ENCODE data around the gene TDRD12. TPM values are rescaled to one million over a fixed set of nuclear protein-coding genes. Genes with fewer than 3 reads are reported as not detected.

The TDRD12 gene
- total RNA-seq, 4 donors from 2014 or later = 2.0 to 5.7 TPM; not detected in 2

GRCh38 chr19:32812571-32812970 lies 93.0 kb downstream of the TDRD12 start:
- Histone ChIP-seq H3K27me3 (peaks cover 0 to 5% of the 10 kb centered on the region in 2 donors), H3K9me3 (no peaks in the 10 kb centered on the region), H3K27ac (no peak overlapping the region), H3K4me3 (no peak overlapping the region), H3K36me3 (no peaks in the 10 kb centered on the region), H3K4me1 (no peaks in the 10 kb centered on the region)
- TF ChIP-seq POLR2A (IDR thresholded peaks at IDR 0.05) (no peak), CTCF (IDR thresholded peaks at IDR 0.05) (no peak)
- intact Hi-C loops (cut with DNase I; ENCODE audit: low total_unique reads) = no loop called here
- no peak for DNase-seq

- H3K4me1 ChIP-seq = no peaks in the 10 kb centered on the region
- peaks cover 0 to 5% of the 10 kb centered on the region in 2 donors for H3K27me3 ChIP-seq
- no peak overlapping the region for H3K4me3 ChIP-seq
- no peaks in the 10 kb centered on the region for H3K9me3 ChIP-seq
- no peak overlapping the region for H3K27ac ChIP-seq
- intact Hi-C loops (cut with DNase I; ENCODE audit: low total_unique reads) = no loop called here
- no peaks in the 10 kb centered on the region for H3K36me3 ChIP-seq
- DNase-seq = no peak
- TF ChIP-seq CTCF (IDR thresholded peaks at IDR 0.05) (no peak), POLR2A (IDR thresholded peaks at IDR 0.05) (no peak)
Measured at GRCh38 chr19:32813862-32814425, 94.4 kb downstream of the TDRD12 start.

GRCh38 chr19:32814624-32815023 lies 95.1 kb downstream of the TDRD12 start:
- Histone ChIP-seq H3K4me1 (no peaks in the 10 kb centered on the region), H3K4me3 (no peak overlapping the region), H3K27ac (no peak overlapping the region), H3K27me3 (peaks cover 0 to 5% of the 10 kb centered on the region in 2 donors), H3K9me3 (no peaks in the 10 kb centered on the region), H3K36me3 (no peaks in the 10 kb centered on the region)
- TF ChIP-seq CTCF (IDR thresholded peaks at IDR 0.05) = no peak
- no peak for TF ChIP-seq POLR2A (IDR thresholded peaks at IDR 0.05)
- DNase-seq = no peak
- intact Hi-C loops (cut with DNase I; ENCODE audit: low total_unique reads) = no loop called here

- H3K4me1 ChIP-seq = no peaks in the 10 kb centered on the region
- H3K27me3 ChIP-seq = no peaks in the 10 kb centered on the region
- H3K36me3 ChIP-seq = no peaks in the 10 kb centered on the region
- H3K4me3 ChIP-seq = no peak overlapping the region
- no peaks in the 10 kb centered on the region for H3K9me3 ChIP-seq
- intact Hi-C loops (cut with DNase I; ENCODE audit: low total_unique reads) = no loop called here
- H3K27ac ChIP-seq = no peak overlapping the region
- no peak for TF ChIP-seq POLR2A (IDR thresholded peaks at IDR 0.05)
- TF ChIP-seq CTCF (IDR thresholded peaks at IDR 0.05) = no peak
- DNase-seq = no peak
Measured at GRCh38 chr19:32816555-32817099, 97.1 kb downstream of the TDRD12 start.

- no peak for DNase-seq
- Histone ChIP-seq H3K9me3 (no peaks in the 10 kb centered on the region), H3K4me3 (no peak overlapping the region), H3K27me3 (no peaks in the 10 kb centered on the region), H3K36me3 (no peaks in the 10 kb centered on the region), H3K27ac (no peak overlapping the region), H3K4me1 (no peaks in the 10 kb centered on the region)
- intact Hi-C loops (cut with DNase I; ENCODE audit: low total_unique reads) = no loop called here
- no peak for TF ChIP-seq POLR2A (IDR thresholded peaks at IDR 0.05)
- TF ChIP-seq CTCF (IDR thresholded peaks at IDR 0.05) = no peak
Measured at GRCh38 chr19:32817569-32818476, 98.3 kb downstream of the TDRD12 start.
